Heart right ventricle (tissue), 16 donors: ENCODE results near the gene PRKAB1. TPM values are rescaled to one million over a fixed set of nuclear protein-coding genes. Genes with fewer than 3 reads are reported as not detected.

Experiments used
- ATAC-seq, 8 donors: fragments of 200-7000 bp; cut with Tn5 transposase; one replicate each; pipeline ENCODE4 v1.9.1; 2020; ENCODE audit warnings: mild to moderate bottlenecking in 8 of 8, moderate library complexity in 8 of 8, moderate number of reproducible peaks in 1 of 8
- DNase-seq, 2 donors: peaks; one replicate each; pipeline ENCODE4 v3.0.0-alpha.2; 2020
- H3K27ac ChIP-seq, 10 donors: fragments of 200-600 bp; sonication (generic) in 2 of 10; one replicate each; pipeline versions ENCODE4 v1.5.0 to v1.8.0; 2020 to 2022; ENCODE audit warnings: mild to moderate bottlenecking in 3 of 10
- H3K27me3 ChIP-seq, 7 donors: fragments of 200-600 bp; one replicate each; pipeline ENCODE4 v1.8.0; 2021 to 2022; ENCODE audit warnings: mild to moderate bottlenecking in 2 of 7
- H3K36me3 ChIP-seq, 9 donors: fragments of 200-600 bp; sonication (generic) in 1 of 9; one replicate each; pipeline versions ENCODE4 v1.5.0 to v1.8.0; 2020 to 2022; ENCODE audit warnings: mild to moderate bottlenecking in 2 of 9
- H3K4me1 ChIP-seq, 9 donors: fragments of 200-600 bp; sonication (generic) in 1 of 9; one replicate each; pipeline versions ENCODE4 v1.5.0 to v1.8.0; 2020 to 2022; ENCODE audit warnings: mild to moderate bottlenecking in 4 of 9
- H3K4me3 ChIP-seq, 10 donors: fragments of 200-600 bp; sonication (generic) in 2 of 10; one replicate each; pipeline versions ENCODE4 v1.5.0 to v1.8.0; 2020 to 2022; ENCODE audit warnings: mild to moderate bottlenecking in 7 of 10, moderate library complexity in 2 of 10
- H3K9me3 ChIP-seq, 11 donors: fragments of 200-600 bp in 10 of 11; sonication (generic) in 2 of 11; one replicate each; pipeline versions ENCODE4 v1.5.0 to v1.8.0; 2013 to 2022; ENCODE audit warnings: mild to moderate bottlenecking in 2 of 11, control low read depth in 1 of 11, moderate library complexity in 1 of 11
- WGBS, 2 donors: extraction: QIAGEN DNeasy Blood & Tissue Kit; methylation state at CpG; one replicate each; pipeline ENCODE4 v1.1.7; 2013; ENCODE audit warnings: inconsistent platforms in 1 of 2; 5-methylcytosine and 5-hydroxymethylcytosine counted together
- intact Hi-C, 10 donors: fragments of 100-400 bp; cut with DNase I; formaldehyde crosslinking; loops; one replicate each; pipeline versions ENCODE4 v1.11.1 to v1.14.2; 2022
- polyA plus RNA-seq, 2 donors: library from polyadenylated mRNA; stranded (reverse); fragments of 200-250 nt; gene quantifications; one replicate each; pipeline ENCODE4 v1.2.3, GENCODE V29; 2013
- total RNA-seq, 10 donors: library from RNA; stranded (reverse); fragmentation: NEBNext Ultra II Directional in 3 of 10; extraction: Animal tissue kit (Norgen Biotek cat#: 25700) in 3 of 10; gene quantifications; one replicate each; pipeline versions ENCODE4 v1.2.1 to v1.2.4, GENCODE V29; 2021 to 2023
- TF ChIP-seq, protein P1 (sequence below), 9 donors: fragments of 200-600 bp; sonication (generic) in 2 of 9; IDR thresholded peaks; one replicate each; pipeline versions ENCODE4 v1.5.0 to v1.8.0; 2021 to 2022; ENCODE audit warnings: antibody characterized with exemption in 9 of 9, mild to moderate bottlenecking in 5 of 9, moderate library complexity in 1 of 9
- donor health status: Arrhythmogenic right ventricular cardiomyopathy.
- donor health status: ischemic (EF 13 %, LVEDD 7.1; RV severe dilation, severe dysfunction).
- donor health status: healthy with polysubstance abuse.
- donor health status: DM: no; HTN: yes; CAD: no.
- donor health status: DM: no; HTN: no; CAD: no.
- donor health status: ischemic (EF 25% LVEDD 6.9; RV normal size, moderate dysfunction).
- donor health status: ischemic (EF 25% LVEDD 5.7; RV mildly dilated, moderate dysfunction).
- donor health status: healthy.
- donor health status: DM: yes; HTN: yes; CAD: no.
- donor health status: Ischemic cardiomyopathy.
- donor health status: ischemic (EF 35%, LVEDD 5.7; RV mildly dilated, moderate dysfunction).
- donor health status: nonischemic (EF 11% LVEDD 7.7; RV severe dilation, severe dysfunction).
- donor health status: DM: yes; HTN: yes; CAD: no.
- donor health status: PGD.
- donor health status: ischemic (EF 29% LVEDD 5.4; RV normal size, mild dysfunction).
- donor health status: nonischemic (EF 23%, LVEDD 6.1; RV moderate dilation, normal function).

The PRKAB1 gene
- total and polyA plus RNA-seq, 12 donors, result 8.6 to 14.5 (median 11.0) TPM

DNA sequence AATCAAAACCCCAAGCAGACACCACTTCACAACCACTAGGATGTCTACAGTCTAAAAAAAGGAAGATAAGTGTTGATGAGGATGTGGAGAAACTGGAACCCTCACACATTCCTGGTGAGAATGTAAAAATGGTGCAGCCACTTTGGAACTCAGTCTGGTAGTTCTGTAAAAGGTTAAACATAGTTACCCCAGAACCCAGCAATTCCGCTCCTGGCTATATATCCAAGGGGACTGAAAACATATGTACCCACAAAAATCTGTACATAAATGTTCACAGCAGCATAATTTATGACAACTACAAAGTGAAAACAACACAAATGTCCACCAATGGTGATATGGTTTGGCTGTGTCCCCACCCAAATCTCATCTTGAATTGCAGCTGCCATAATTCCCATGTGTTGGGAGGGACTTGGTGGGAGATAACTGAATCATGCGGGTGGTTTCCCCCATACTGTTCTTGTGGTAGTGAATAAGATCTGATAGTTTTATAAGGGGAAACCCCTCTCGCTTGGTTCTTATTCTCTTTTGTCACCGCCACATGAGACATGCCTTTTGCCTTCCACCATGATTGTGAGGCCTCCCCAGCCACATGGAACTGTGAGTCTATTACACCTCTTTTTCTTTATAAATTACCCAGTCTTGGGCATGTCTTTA, 46.8 kb downstream of the PRKAB1 start:
- peaks cover 0 to 14% (median 7%) of the 10 kb centered on the region in 9 donors for H3K4me1 ChIP-seq
- peaks cover 0 to 72% (median 0%) of the 10 kb centered on the region in 9 donors for H3K36me3 ChIP-seq
- intact Hi-C loops, result loop anchor here in 1 of 10 donors (5.0 to 10.0 kb wide), 2 partner anchors 47 to 50 kb away; partner anchors contain the start of gene PRKAB1
- H3K27ac ChIP-seq, result no peak overlapping the region
- H3K27me3 ChIP-seq, result no peaks in the 10 kb centered on the region
- DNase-seq (no peak), ATAC-seq (no peak)
- WGBS, 2 donors, result 98% methylated on average over 4 of the region's 4 CpGs
- H3K4me3 ChIP-seq, result no peak overlapping the region
- TF ChIP-seq, protein P1, sequence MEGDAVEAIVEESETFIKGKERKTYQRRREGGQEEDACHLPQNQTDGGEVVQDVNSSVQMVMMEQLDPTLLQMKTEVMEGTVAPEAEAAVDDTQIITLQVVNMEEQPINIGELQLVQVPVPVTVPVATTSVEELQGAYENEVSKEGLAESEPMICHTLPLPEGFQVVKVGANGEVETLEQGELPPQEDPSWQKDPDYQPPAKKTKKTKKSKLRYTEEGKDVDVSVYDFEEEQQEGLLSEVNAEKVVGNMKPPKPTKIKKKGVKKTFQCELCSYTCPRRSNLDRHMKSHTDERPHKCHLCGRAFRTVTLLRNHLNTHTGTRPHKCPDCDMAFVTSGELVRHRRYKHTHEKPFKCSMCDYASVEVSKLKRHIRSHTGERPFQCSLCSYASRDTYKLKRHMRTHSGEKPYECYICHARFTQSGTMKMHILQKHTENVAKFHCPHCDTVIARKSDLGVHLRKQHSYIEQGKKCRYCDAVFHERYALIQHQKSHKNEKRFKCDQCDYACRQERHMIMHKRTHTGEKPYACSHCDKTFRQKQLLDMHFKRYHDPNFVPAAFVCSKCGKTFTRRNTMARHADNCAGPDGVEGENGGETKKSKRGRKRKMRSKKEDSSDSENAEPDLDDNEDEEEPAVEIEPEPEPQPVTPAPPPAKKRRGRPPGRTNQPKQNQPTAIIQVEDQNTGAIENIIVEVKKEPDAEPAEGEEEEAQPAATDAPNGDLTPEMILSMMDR (IDR thresholded peaks at IDR 0.05), result no peak
- H3K9me3 ChIP-seq, result peaks cover 0 to 9% (median 0%) of the 10 kb centered on the region in 11 donors

DNA sequence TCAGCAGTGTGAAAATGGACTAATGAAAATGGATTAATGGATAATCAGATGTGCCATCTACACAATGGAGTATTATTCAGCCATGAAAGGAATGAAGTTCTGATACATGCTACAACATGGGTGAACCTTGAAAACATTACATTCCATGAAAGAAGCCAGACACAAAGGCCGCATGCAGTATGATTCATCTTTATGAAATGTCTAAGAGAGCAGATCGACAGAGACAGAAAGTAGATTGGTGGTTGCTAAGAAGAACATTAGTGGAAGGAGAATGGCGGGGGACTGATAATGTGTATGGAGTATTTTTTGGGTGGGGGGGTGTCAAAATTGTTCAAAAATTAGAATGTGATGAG, 47.3 kb downstream of the PRKAB1 start:
- no peak for ATAC-seq
- intact Hi-C loops, result loop anchor here in 1 of 10 donors (5.0 to 10.0 kb wide), 2 partner anchors 48 to 50 kb away; partner anchors contain the start of gene PRKAB1

DNA sequence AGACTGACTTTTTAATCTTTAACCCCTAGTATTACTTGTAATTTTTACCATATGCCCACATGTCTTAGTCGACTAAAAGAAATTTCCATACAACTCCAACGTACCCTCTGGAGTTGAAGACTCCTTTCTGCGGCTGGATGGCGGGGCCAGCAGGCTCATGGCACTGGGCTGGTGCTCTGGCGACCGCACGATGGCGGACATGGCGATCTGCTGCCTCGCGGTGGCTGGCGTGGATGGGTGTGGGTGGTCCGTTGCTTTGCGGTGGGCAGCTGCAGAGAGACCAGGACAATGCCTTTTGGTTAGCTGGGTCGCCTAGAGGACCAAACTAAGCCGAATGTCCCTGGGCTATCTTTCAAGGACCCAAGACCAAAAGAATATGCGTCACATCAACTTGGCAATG, 50.2 kb downstream of the PRKAB1 start:
- ATAC-seq (no peak), DNase-seq (no peak)
- 97 to 98% methylated on average over 17 of the region's 17 CpGs for WGBS, 2 donors
- Histone ChIP-seq H3K27me3 (no peaks in the 10 kb centered on the region), H3K4me3 (no peak overlapping the region), H3K27ac (no peak overlapping the region), H3K4me1 (peaks cover 0 to 14% (median 7%) of the 10 kb centered on the region in 9 donors), H3K36me3 (peaks cover 0 to 45% (median 0%) of the 10 kb centered on the region in 9 donors), H3K9me3 (peaks cover 0 to 9% (median 0%) of the 10 kb centered on the region in 11 donors)
- intact Hi-C loops, result loop anchor here in 1 of 10 donors (5.0 to 10.0 kb wide), 2 partner anchors 47 to 51 kb away; partner anchors contain the start of gene PRKAB1
- TF ChIP-seq, protein P1 (IDR thresholded peaks at IDR 0.05), result no peak

More for the DNA sequence above, 47.3 kb downstream of the PRKAB1 start:
- no peak for DNase-seq
- Histone ChIP-seq H3K36me3 (peaks cover 0 to 67% (median 0%) of the 10 kb centered on the region in 9 donors), H3K27me3 (no peaks in the 10 kb centered on the region), H3K4me1 (peaks cover 0 to 14% (median 7%) of the 10 kb centered on the region in 9 donors), H3K27ac (no peak overlapping the region), H3K9me3 (peaks cover 0 to 9% (median 0%) of the 10 kb centered on the region in 11 donors), H3K4me3 (no peak overlapping the region)
- TF ChIP-seq, protein P1 (IDR thresholded peaks at IDR 0.05), result no peak
- 96 to 97% methylated on average over 3 of the region's 3 CpGs for WGBS, 2 donors

DNA sequence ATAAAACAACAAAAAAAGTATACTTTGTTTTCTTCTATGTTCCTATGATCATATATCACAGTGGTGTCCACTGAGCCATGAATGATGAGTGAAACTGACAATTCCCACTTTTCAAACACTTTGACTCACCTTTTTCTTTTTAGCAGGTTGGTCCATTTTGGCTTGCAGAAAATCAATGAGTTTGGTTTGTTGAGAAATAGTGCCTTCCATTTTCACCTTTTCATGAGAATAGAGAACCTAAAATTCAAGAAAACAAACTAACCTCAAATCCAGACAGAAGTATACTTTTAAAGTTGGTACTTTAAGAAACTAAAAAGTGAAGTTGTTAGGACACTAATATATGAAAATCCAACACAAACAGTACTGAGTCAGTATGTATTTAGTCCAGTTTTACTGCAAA, 52.4 kb downstream of the PRKAB1 start:
- H3K9me3 ChIP-seq, result no peaks in the 10 kb centered on the region
- no peak overlapping the region for H3K4me3 ChIP-seq
- no peak overlapping the region for H3K27ac ChIP-seq
- H3K27me3 ChIP-seq, result no peaks in the 10 kb centered on the region
- ATAC-seq (no peak), DNase-seq (no peak)
- TF ChIP-seq, protein P1 (IDR thresholded peaks at IDR 0.05), result no peak
- intact Hi-C loops, result no loop called here
- H3K4me1 ChIP-seq, result peaks cover 0 to 14% (median 7%) of the 10 kb centered on the region in 9 donors
- H3K36me3 ChIP-seq, result peaks cover 0 to 27% (median 0%) of the 10 kb centered on the region in 9 donors
